GM23338 (cell line): Measurements from ENCODE around the gene ACOT11.

Source experiments
- CTCF ChIP-seq, 2 experiments: fragments of 200-600 bp in 1 of 2; sonication (generic) in 1 of 2; conservative IDR thresholded peaks; 2 replicates each; pipeline versions ENCODE4 v1.5.1 to v1.6.1; 2016 to 2017; ENCODE audit warnings: antibody characterized with exemption in 2 of 2, low read depth in 2 of 2, mild to moderate bottlenecking in 2 of 2, moderate library complexity in 1 of 2
- EZH2 ChIP-seq: fragments of 200-600 bp; sonication (generic); IDR thresholded peaks from one replicate; pipeline ENCODE4 v1.8.0; 2017; ENCODE audit warnings: antibody characterized with exemption, mild to moderate bottlenecking, low read depth; ENCODE audit not compliant: unreplicated experiment
- EZH2phosphoT487 ChIP-seq: fragments of 200-600 bp; sonication (generic); IDR thresholded peaks from one replicate; pipeline ENCODE4 v1.8.1; 2018; ENCODE audit warnings: antibody characterized with exemption; ENCODE audit not compliant: unreplicated experiment
- JUNB ChIP-seq: IDR thresholded peaks from one replicate; pipeline ENCODE4 v1.6.1; 2016; ENCODE audit warnings: antibody characterized with exemption; ENCODE audit not compliant: unreplicated experiment
- POLR2AphosphoS5 ChIP-seq: IDR thresholded peaks from 2 replicates; pipeline ENCODE4 v1.6.1; 2016; ENCODE audit warnings: antibody characterized with exemption, low read depth
- STAT1 ChIP-seq: IDR thresholded peaks from one replicate; pipeline ENCODE4 v1.6.1; 2016; ENCODE audit warnings: antibody characterized with exemption; ENCODE audit not compliant: unreplicated experiment
- TF ChIP-seq, protein P1 (sequence below): IDR thresholded peaks from one replicate; pipeline ENCODE4 v1.6.1; 2018; ENCODE audit warnings: antibody characterized with exemption; ENCODE audit not compliant: unreplicated experiment

DNA sequence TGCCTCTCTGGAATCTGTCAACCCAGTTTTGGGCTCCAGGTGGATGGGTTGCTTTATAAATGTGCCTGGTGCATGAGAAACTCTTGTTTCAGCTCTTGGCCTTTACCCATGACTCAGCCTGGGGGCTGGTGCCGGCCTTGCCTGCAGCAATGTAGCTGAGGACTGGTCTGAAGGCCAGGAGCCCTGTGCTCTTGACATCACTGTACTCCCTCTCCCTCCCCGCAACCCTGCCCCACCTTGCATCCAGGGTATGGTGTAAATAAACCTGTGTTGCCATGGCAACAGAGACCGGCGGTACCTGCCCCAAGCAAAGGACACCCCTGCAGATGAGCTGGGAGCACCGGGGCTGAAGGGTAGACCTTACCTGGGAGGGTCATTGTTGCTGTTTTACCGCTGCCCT is 62.0 kb downstream of the ACOT11 start:
- TF ChIP-seq CTCF (conservative IDR thresholded peaks at IDR 0.05; ENCODE audit: low read depth in 2 of 2) (no peak), STAT1 (no peak), EZH2phosphoT487 (no peak), EZH2 (no peak), JUNB (no peak), POLR2AphosphoS5 (no peak)
- TF ChIP-seq, protein P1, sequence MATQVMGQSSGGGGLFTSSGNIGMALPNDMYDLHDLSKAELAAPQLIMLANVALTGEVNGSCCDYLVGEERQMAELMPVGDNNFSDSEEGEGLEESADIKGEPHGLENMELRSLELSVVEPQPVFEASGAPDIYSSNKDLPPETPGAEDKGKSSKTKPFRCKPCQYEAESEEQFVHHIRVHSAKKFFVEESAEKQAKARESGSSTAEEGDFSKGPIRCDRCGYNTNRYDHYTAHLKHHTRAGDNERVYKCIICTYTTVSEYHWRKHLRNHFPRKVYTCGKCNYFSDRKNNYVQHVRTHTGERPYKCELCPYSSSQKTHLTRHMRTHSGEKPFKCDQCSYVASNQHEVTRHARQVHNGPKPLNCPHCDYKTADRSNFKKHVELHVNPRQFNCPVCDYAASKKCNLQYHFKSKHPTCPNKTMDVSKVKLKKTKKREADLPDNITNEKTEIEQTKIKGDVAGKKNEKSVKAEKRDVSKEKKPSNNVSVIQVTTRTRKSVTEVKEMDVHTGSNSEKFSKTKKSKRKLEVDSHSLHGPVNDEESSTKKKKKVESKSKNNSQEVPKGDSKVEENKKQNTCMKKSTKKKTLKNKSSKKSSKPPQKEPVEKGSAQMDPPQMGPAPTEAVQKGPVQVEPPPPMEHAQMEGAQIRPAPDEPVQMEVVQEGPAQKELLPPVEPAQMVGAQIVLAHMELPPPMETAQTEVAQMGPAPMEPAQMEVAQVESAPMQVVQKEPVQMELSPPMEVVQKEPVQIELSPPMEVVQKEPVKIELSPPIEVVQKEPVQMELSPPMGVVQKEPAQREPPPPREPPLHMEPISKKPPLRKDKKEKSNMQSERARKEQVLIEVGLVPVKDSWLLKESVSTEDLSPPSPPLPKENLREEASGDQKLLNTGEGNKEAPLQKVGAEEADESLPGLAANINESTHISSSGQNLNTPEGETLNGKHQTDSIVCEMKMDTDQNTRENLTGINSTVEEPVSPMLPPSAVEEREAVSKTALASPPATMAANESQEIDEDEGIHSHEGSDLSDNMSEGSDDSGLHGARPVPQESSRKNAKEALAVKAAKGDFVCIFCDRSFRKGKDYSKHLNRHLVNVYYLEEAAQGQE, result no peak
